Calu3 (cell line): ENCODE measurements around the gene OFD1. TPM values are rescaled to one million over a fixed set of nuclear protein-coding genes. Genes with fewer than 3 reads are reported as not detected.

Experiments used
- BruUV-seq: library from RNA; stranded (reverse); fragments of 400-500 nt; replicated peaks from 2 replicates; lab custom pipeline; 2021; lab: Mats Ljungman, UMichigan
- CTCF ChIA-PET: fragments of 300-600 bp; sonication (Branson Sonifier 250); formaldehyde crosslinking; loops from one replicate; lab custom pipeline; 2022; ENCODE audit warnings: antibody characterized with exemption; lab: Charles Lee
- DNase-seq: peaks from one replicate; pipeline ENCODE4 v3.0.0; 2022
- H3K27ac Mint-ChIP-seq: one replicate; pipeline ENCODE4 v1.8.0; 2022; ENCODE audit warnings: mixed read lengths; ENCODE audit not compliant: unreplicated experiment
- H3K27me3 Mint-ChIP-seq: one replicate; pipeline ENCODE4 v1.8.0; 2022; ENCODE audit warnings: mixed read lengths; ENCODE audit not compliant: unreplicated experiment
- H3K36me3 Mint-ChIP-seq: one replicate; pipeline ENCODE4 v1.8.0; 2022; ENCODE audit warnings: mild to moderate bottlenecking, moderate library complexity, mixed read lengths; ENCODE audit not compliant: insufficient read depth, unreplicated experiment
- H3K4me1 Mint-ChIP-seq: one replicate; pipeline ENCODE4 v1.8.0; 2022; ENCODE audit warnings: mild to moderate bottlenecking, low read depth, mixed read lengths; ENCODE audit not compliant: unreplicated experiment
- H3K4me3 Mint-ChIP-seq: one replicate; pipeline ENCODE4 v1.8.0; 2022; ENCODE audit warnings: mild to moderate bottlenecking, low read depth, moderate library complexity, mixed read lengths; ENCODE audit not compliant: unreplicated experiment
- H3K9me3 Mint-ChIP-seq: one replicate; pipeline ENCODE4 v1.8.0; 2022; ENCODE audit warnings: low read depth, mixed read lengths; ENCODE audit not compliant: unreplicated experiment
- intact Hi-C: fragments of 100-400 bp; cut with micrococcal nuclease; formaldehyde crosslinking; loops from one replicate; pipeline ENCODE4 v1.10.0; 2022; ENCODE audit not compliant: unreplicated experiment
- total RNA-seq: library from RNA; stranded (reverse); gene quantifications from 2 replicates; pipeline ENCODE4 v1.2.3, GENCODE V29; 2022
- TF ChIP-seq, protein P1 (sequence below): fragments of 200-600 bp; IDR thresholded peaks from one replicate; pipeline ENCODE4 v1.8.0; 2022; ENCODE audit warnings: antibody characterized with exemption; ENCODE audit not compliant: unreplicated experiment

Gene OFD1
- total RNA-seq, 1 experiment from 2014 or later, result 46.4 TPM

- BruUV-seq, result no TSS peak
Measured at GRCh38 chrX:13764281-13764680, 29.7 kb downstream of the OFD1 start.

DNA sequence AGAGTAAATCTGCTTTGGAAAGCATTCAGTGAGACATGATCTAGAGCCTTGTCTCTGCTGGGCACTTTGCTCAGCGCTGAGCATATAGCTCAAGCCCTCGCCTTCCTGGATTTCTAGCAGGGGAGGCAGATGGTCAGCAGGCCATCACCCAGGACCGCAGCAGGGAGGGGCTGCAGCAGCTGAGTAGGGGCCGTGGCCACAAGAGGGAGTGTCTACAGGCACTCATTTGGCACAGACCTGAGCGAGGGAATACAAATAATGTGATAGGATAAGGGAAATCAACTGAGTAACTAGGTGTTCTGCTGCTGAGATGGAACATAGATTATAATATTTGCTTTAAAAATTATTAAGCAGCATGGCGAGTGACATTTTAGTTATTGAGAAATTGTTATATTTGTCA, 30.2 kb downstream of the OFD1 start:
- TF ChIP-seq, protein P1, sequence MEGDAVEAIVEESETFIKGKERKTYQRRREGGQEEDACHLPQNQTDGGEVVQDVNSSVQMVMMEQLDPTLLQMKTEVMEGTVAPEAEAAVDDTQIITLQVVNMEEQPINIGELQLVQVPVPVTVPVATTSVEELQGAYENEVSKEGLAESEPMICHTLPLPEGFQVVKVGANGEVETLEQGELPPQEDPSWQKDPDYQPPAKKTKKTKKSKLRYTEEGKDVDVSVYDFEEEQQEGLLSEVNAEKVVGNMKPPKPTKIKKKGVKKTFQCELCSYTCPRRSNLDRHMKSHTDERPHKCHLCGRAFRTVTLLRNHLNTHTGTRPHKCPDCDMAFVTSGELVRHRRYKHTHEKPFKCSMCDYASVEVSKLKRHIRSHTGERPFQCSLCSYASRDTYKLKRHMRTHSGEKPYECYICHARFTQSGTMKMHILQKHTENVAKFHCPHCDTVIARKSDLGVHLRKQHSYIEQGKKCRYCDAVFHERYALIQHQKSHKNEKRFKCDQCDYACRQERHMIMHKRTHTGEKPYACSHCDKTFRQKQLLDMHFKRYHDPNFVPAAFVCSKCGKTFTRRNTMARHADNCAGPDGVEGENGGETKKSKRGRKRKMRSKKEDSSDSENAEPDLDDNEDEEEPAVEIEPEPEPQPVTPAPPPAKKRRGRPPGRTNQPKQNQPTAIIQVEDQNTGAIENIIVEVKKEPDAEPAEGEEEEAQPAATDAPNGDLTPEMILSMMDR, result no peak
- no peak overlapping the region for H3K4me3 Mint-ChIP-seq
- no TSS peak for BruUV-seq
- H3K4me1 Mint-ChIP-seq, result no peaks in the 10 kb centered on the region
- intact Hi-C loops, result no loop called here
- no peaks in the 10 kb centered on the region for H3K9me3 Mint-ChIP-seq
- no peaks in the 10 kb centered on the region for H3K27me3 Mint-ChIP-seq
- DNase-seq, result no peak
- CTCF ChIA-PET, result no interaction called here
- H3K27ac Mint-ChIP-seq, result no peak overlapping the region
- peaks cover 47% of the 10 kb centered on the region for H3K36me3 Mint-ChIP-seq

More at GRCh38 chrX:13764281-13764680, 29.7 kb downstream of the OFD1 start:
- TF ChIP-seq, protein P1, result no peak
- H3K9me3 Mint-ChIP-seq, result no peaks in the 10 kb centered on the region
- no peak overlapping the region for H3K27ac Mint-ChIP-seq
- intact Hi-C loops, result no loop called here
- peaks cover 42% of the 10 kb centered on the region for H3K36me3 Mint-ChIP-seq
- no peaks in the 10 kb centered on the region for H3K27me3 Mint-ChIP-seq
- DNase-seq, result no peak
- CTCF ChIA-PET, result no interaction called here
- H3K4me1 Mint-ChIP-seq, result no peaks in the 10 kb centered on the region
- no peak overlapping the region for H3K4me3 Mint-ChIP-seq

DNA sequence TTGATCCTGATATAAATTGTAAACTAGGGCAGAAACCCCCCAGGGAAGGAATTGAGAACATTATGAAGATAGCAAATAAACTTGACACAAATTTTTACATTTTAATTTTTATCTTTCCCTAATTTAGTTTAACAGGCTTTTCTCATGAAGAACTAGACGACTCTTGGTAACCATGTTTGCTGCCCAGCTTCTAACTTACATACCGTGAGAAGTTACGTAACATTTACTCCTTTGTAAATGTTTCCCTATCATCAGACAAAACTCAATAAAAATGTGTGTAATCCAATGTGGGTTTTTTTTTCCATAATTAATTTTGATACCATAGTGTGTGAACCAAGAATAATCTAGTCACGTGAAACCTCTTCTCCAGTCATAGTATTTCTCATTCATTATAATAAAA, 34.4 kb downstream of the OFD1 start:
- Mint-ChIP-seq H3K36me3 (peaks cover 46% of the 10 kb centered on the region), H3K4me1 (peaks cover 16% of the 10 kb centered on the region)
- intact Hi-C loops, result no loop called here

GRCh38 chrX:13770013-13770535, 35.5 kb downstream of the OFD1 start:
- no peaks in the 10 kb centered on the region for H3K27me3 Mint-ChIP-seq
- H3K36me3 Mint-ChIP-seq, result peaks cover 54% of the 10 kb centered on the region
- CTCF ChIA-PET, result no interaction called here
- intact Hi-C loops, result loop anchor here (5.0 kb wide), 1 partner anchor 257 kb away; the partner anchor contains the start of gene GEMIN8
- no peak for DNase-seq
- TF ChIP-seq, protein P1, result no peak
- no peaks in the 10 kb centered on the region for H3K9me3 Mint-ChIP-seq
- H3K27ac Mint-ChIP-seq, result no peak overlapping the region
- BruUV-seq, result no TSS peak
- H3K4me1 Mint-ChIP-seq, result peaks cover 17% of the 10 kb centered on the region
- no peak overlapping the region for H3K4me3 Mint-ChIP-seq

More for the DNA sequence above, 34.4 kb downstream of the OFD1 start:
- CTCF ChIA-PET, result no interaction called here
- H3K4me3 Mint-ChIP-seq, result no peak overlapping the region
- no TSS peak for BruUV-seq
- H3K27ac Mint-ChIP-seq, result no peak overlapping the region
- H3K27me3 Mint-ChIP-seq, result no peaks in the 10 kb centered on the region
- no peaks in the 10 kb centered on the region for H3K9me3 Mint-ChIP-seq
- TF ChIP-seq, protein P1, result no peak
- DNase-seq, result no peak
